MM.1S (cell line): ENCODE data around the gene CLCC1.

Experiments used
- DNase-seq: peaks from one replicate; pipeline ENCODE4 v3.0.0-alpha.2; 2015
- H2AFZ ChIP-seq: fragments of 300-600 bp; sonication (generic); 2 replicates; pipeline ENCODE4 v1.6.0; 2016; ENCODE audit warnings: antibody characterized with exemption, low read length
- H3F3A ChIP-seq: fragments of 300-600 bp; sonication (generic); 2 replicates; pipeline ENCODE4 v1.6.1; 2016; ENCODE audit warnings: mild to moderate bottlenecking, antibody characterized with exemption, low read length, moderate library complexity, mixed read lengths; ENCODE audit not compliant: insufficient read depth
- H3K27ac ChIP-seq: fragments of 300-600 bp; sonication (generic); 2 replicates; pipeline ENCODE4 v1.5.1; 2016; ENCODE audit warnings: mild to moderate bottlenecking, low read length
- H3K27me3 ChIP-seq: fragments of 300-600 bp; sonication (generic); replicated peaks from 2 replicates; pipeline ENCODE4 v1.6.0; 2016; ENCODE audit warnings: low read length; ENCODE audit not compliant: insufficient read depth
- H3K36me3 ChIP-seq: fragments of 300-600 bp; sonication (generic); replicated peaks from 2 replicates; pipeline ENCODE4 v1.6.1; 2016; ENCODE audit warnings: mild to moderate bottlenecking, low read length, mixed read lengths; ENCODE audit not compliant: insufficient read depth
- H3K4me1 ChIP-seq: fragments of 300-600 bp; sonication (generic); 2 replicates; pipeline ENCODE4 v1.6.1; 2016; ENCODE audit warnings: low read length, mixed read lengths
- H3K4me2 ChIP-seq: fragments of 300-600 bp; sonication (generic); 2 replicates; pipeline ENCODE4 v1.6.0; 2016; ENCODE audit warnings: low read depth, low read length
- H3K4me3 ChIP-seq: fragments of 300-600 bp; sonication (generic); 2 replicates; pipeline ENCODE4 v1.5.1; 2016; ENCODE audit warnings: low read length, mixed read lengths
- H3K79me2 ChIP-seq: fragments of 300-600 bp; sonication (generic); 2 replicates; pipeline ENCODE4 v1.6.1; 2016; ENCODE audit warnings: mixed run types, low read length, mixed read lengths
- H3K9ac ChIP-seq: fragments of 300-600 bp; sonication (generic); 2 replicates; pipeline ENCODE4 v1.6.1; 2016; ENCODE audit warnings: low read length, mixed read lengths
- H3K9me2 ChIP-seq: fragments of 300-600 bp; sonication (generic); replicated peaks from 2 replicates; pipeline ENCODE4 v1.6.1; 2016; ENCODE audit warnings: mild to moderate bottlenecking, low read length, mixed read lengths; ENCODE audit not compliant: insufficient read depth
- H3K9me3 ChIP-seq: fragments of 300-600 bp; sonication (generic); replicated peaks from 2 replicates; pipeline ENCODE4 v1.6.1; 2016; ENCODE audit warnings: mild to moderate bottlenecking, low read length, mixed read lengths; ENCODE audit not compliant: insufficient read depth
- H4K20me1 ChIP-seq: fragments of 300-600 bp; sonication (generic); 2 replicates; pipeline ENCODE4 v1.6.1; 2016; ENCODE audit warnings: mild to moderate bottlenecking, low read length, moderate library complexity, mixed read lengths; ENCODE audit not compliant: insufficient read depth
- EZH2 ChIP-seq: fragments of 300-600 bp; sonication (generic); optimal IDR thresholded peaks from 2 replicates; pipeline ENCODE3; 2017; ENCODE audit warnings: low read depth, mild to moderate bottlenecking, antibody characterized with exemption, low read length, mixed read lengths
- EZH2phosphoT487 ChIP-seq: fragments of 300-600 bp; sonication (generic); IDR thresholded peaks from 2 replicates; pipeline ENCODE4 v1.6.1; 2018; ENCODE audit warnings: antibody characterized with exemption, low read length
- TF ChIP-seq, protein P1 (sequence below): fragments of 300-600 bp; sonication (generic); IDR thresholded peaks from 2 replicates; pipeline ENCODE4 v1.5.1; 2016; ENCODE audit warnings: antibody characterized with exemption, low read length, mixed read lengths

CLCC1 gene

DNA sequence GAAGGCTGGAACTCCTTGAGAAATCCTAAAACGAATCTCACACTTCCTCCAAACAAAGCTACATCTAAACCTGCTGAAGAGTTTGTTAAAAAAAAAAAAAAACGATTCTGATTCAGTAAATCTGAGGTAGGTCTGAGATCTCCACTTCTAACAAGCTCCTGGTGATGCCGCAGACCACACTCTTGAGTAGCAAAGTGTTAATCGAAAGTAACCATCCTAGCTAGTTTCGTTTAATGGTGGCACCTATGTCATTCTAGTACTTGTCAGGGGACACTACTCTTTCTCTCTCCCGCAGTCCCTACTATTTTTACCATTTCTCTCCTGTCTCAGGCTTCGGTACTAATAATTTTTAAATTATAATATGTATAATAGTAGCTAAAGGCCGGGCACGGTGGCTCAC is 2.1 kb downstream of the CLCC1 start:
- Histone ChIP-seq H3K4me2 (no peak overlapping the region), H3K27me3 (no peaks in the 10 kb centered on the region), H2AFZ (no peak overlapping the region), H3K79me2 (peaks cover 42% of the 10 kb centered on the region), H3K9ac (no peak overlapping the region), H3K27ac (no peak overlapping the region), H3F3A (peaks cover 10% of the 10 kb centered on the region; the same call in 1 of the 2 replicates), H4K20me1 (no peaks in the 10 kb centered on the region), H3K36me3 (no peaks in the 10 kb centered on the region), H3K9me3 (no peaks in the 10 kb centered on the region), H3K4me1 (no peaks in the 10 kb centered on the region), H3K4me3 (no peak overlapping the region), H3K9me2 (no peaks in the 10 kb centered on the region)
- DNase-seq = no peak
- TF ChIP-seq EZH2 (no peak), EZH2phosphoT487 (no peak)
- TF ChIP-seq, protein P1, sequence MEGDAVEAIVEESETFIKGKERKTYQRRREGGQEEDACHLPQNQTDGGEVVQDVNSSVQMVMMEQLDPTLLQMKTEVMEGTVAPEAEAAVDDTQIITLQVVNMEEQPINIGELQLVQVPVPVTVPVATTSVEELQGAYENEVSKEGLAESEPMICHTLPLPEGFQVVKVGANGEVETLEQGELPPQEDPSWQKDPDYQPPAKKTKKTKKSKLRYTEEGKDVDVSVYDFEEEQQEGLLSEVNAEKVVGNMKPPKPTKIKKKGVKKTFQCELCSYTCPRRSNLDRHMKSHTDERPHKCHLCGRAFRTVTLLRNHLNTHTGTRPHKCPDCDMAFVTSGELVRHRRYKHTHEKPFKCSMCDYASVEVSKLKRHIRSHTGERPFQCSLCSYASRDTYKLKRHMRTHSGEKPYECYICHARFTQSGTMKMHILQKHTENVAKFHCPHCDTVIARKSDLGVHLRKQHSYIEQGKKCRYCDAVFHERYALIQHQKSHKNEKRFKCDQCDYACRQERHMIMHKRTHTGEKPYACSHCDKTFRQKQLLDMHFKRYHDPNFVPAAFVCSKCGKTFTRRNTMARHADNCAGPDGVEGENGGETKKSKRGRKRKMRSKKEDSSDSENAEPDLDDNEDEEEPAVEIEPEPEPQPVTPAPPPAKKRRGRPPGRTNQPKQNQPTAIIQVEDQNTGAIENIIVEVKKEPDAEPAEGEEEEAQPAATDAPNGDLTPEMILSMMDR = no peak

DNA sequence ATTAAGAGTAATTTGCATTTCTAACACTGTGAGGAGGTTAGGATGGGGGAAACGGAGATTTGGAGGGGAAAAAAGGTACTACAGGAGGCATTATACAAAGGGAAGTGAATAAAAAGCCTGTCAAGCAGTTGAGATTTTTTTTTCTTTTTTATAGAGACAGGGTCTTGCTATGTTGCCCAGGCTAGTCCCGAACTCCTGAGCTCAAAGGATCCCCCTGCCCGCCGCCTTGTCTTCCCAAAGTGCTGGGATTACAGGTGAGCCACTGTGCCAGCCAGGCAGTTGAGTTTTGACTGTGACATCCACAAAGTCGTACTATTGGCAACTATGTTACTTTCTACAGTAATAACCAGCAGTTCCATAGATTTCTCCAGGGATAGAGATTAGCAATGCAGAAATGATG is 2.6 kb downstream of the CLCC1 start:
- Histone ChIP-seq H3K4me3 (no peak overlapping the region), H3K79me2 (peaks cover 46% of the 10 kb centered on the region)

DNA sequence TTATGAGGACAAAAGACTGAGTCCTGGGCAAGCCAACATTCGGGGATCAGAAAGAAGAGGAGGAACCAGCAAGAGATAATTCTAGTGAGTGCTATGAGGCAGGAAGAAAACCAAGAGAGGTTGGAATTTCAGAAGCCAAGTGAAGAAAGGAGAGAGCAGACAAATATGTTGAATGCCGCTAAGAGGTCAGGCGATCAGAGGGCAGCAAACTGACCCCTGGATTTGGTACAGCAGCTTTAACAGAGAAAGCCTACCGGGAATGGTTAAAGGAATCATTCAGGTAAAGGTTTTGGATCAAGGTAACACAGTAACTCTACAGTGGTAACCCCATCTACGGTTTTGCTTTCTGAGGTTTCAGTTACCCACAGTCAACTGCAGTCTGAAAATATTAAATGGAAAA is 5.4 kb downstream of the CLCC1 start:
- H3K4me2 ChIP-seq = no peak overlapping the region
- no peaks in the 10 kb centered on the region for H4K20me1 ChIP-seq
- H3K27me3 ChIP-seq = no peaks in the 10 kb centered on the region
- H3K4me1 ChIP-seq = no peaks in the 10 kb centered on the region
- DNase-seq = no peak
- H3K9me2 ChIP-seq = no peaks in the 10 kb centered on the region
- peaks cover 61% of the 10 kb centered on the region for H3K79me2 ChIP-seq
- no peak overlapping the region for H3K27ac ChIP-seq
- peaks cover 3% of the 10 kb centered on the region; the same call in 1 of the 2 replicates for H3F3A ChIP-seq
- H3K4me3 ChIP-seq = no peak overlapping the region
- no peak overlapping the region for H2AFZ ChIP-seq
- TF ChIP-seq EZH2phosphoT487 = no peak
- TF ChIP-seq, protein P1 = no peak
- TF ChIP-seq EZH2 = no peak
- H3K36me3 ChIP-seq = no peaks in the 10 kb centered on the region
- no peaks in the 10 kb centered on the region for H3K9me3 ChIP-seq
- no peak overlapping the region for H3K9ac ChIP-seq

More for the DNA sequence above, 2.6 kb downstream of the CLCC1 start:
- H2AFZ ChIP-seq = no peak overlapping the region
- no peak overlapping the region for H3K27ac ChIP-seq
- H3K4me1 ChIP-seq = no peaks in the 10 kb centered on the region
- H3K9me2 ChIP-seq = no peaks in the 10 kb centered on the region
- no peaks in the 10 kb centered on the region for H3K9me3 ChIP-seq
- TF ChIP-seq EZH2phosphoT487 = no peak
- TF ChIP-seq, protein P1 = no peak
- TF ChIP-seq EZH2 = no peak
- no peak for DNase-seq
- no peaks in the 10 kb centered on the region for H3K36me3 ChIP-seq
- H3K9ac ChIP-seq = no peak overlapping the region
- H3F3A ChIP-seq = peaks cover 10% of the 10 kb centered on the region; the same call in 1 of the 2 replicates
- no peak overlapping the region for H3K4me2 ChIP-seq
- H4K20me1 ChIP-seq = no peaks in the 10 kb centered on the region
- H3K27me3 ChIP-seq = no peaks in the 10 kb centered on the region
